H1 (cell line): ENCODE results near the gene SELENOK. TPM values are rescaled to one million over a fixed set of nuclear protein-coding genes. Genes with fewer than 3 reads are reported as not detected.

Source experiments
- CHD7 ChIP-seq: fragments of 300-600 bp; sonication (generic); IDR thresholded peaks from 2 replicates; pipeline ENCODE4 v1.7.1; 2012; ENCODE audit warnings: low read length, moderate library complexity, mild to moderate bottlenecking, inconsistent platforms; ENCODE audit not compliant: insufficient replicate concordance
- CREB1 ChIP-seq: IDR thresholded peaks from 2 replicates; pipeline ENCODE4 v1.6.1; 2012; ENCODE audit warnings: inconsistent platforms
- E2F6 ChIP-seq: IDR thresholded peaks from 2 replicates; pipeline ENCODE4 v1.6.1; 2012; ENCODE audit warnings: inconsistent platforms
- EGR1 ChIP-seq: IDR thresholded peaks from 2 replicates; pipeline ENCODE4 v1.6.1; 2011; ENCODE audit warnings: low read depth, low read length, borderline replicate concordance
- FOSL1 ChIP-seq: IDR thresholded peaks from 2 replicates; pipeline ENCODE4 v1.6.1; 2011; ENCODE audit warnings: mild to moderate bottlenecking, low read depth, low read length, moderate library complexity; ENCODE audit not compliant: insufficient read depth
- JUND ChIP-seq: IDR thresholded peaks from 2 replicates; pipeline ENCODE4 v1.6.1; 2011; ENCODE audit warnings: mild to moderate bottlenecking, improper control_type of control experiment, low read length
- RNF2 ChIP-seq: fragments of 200-900, 300-1000 bp; sonication (generic); IDR thresholded peaks from 2 replicates; pipeline ENCODE4 v1.7.1; 2016; ENCODE audit warnings: borderline replicate concordance, low read depth, mild to moderate bottlenecking, antibody characterized with exemption, low read length; ENCODE audit not compliant: poor library complexity, severe bottlenecking; ENCODE audit errors: missing control alignments
- TAF7 ChIP-seq: optimal IDR thresholded peaks from 2 replicates; pipeline ENCODE3; 2011; ENCODE audit warnings: low read depth, mild to moderate bottlenecking, inconsistent platforms, low read length, moderate library complexity, borderline replicate concordance
- polyA plus RNA-seq, 7 experiments: library from polyadenylated mRNA; depleted of rRNA in 3 of 7; stranded (reverse) in 5 of 7; unstranded in 2 of 7; fragments of >200 nt in 5 of 7; fragments of 200-250 nt in 2 of 7; gene quantifications; 1 replicate in 5 of 7; 2 replicates in 1 of 7; 4 replicates in 1 of 7; pipeline versions ENCODE4 v1.2.1 to v1.2.3, GENCODE V29; 2011 to 2013; ENCODE audit warnings: missing spikeins in 2 of 7, mixed read lengths in 2 of 7
- total RNA-seq: library from RNA; stranded (reverse); fragmentation: NEBNext Ultra II Directional; extraction: Animal tissue kit (Norgen Biotek cat#: 25700); gene quantifications from 2 replicates; pipeline ENCODE4 v1.2.1, GENCODE V29; 2021

The SELENOK gene
- total and polyA plus RNA-seq, 2 of the 8 experiments (the other 6 are each of a cell fraction or from before 2014, with no cell fraction given): 26.9 to 40.2 TPM

GRCh38 chr3:53913401-53913800, 21.7 kb upstream of the SELENOK start (continued):
- TF ChIP-seq CHD7 (no peak), TAF7 (no peak), RNF2 (no peak), CREB1 (no peak), EGR1 (no peak), JUND (no peak), FOSL1 (no peak), E2F6 (no peak)
